Measurements from ENCODE around the gene FGF1. TPM values are rescaled to one million over a fixed set of nuclear protein-coding genes. Genes with fewer than 3 reads are reported as not detected.

The FGF1 gene
- polyA plus RNA-seq, 1 of the 3 experiments (the other 2 are of a cell fraction): 5.3 TPM

DNA sequence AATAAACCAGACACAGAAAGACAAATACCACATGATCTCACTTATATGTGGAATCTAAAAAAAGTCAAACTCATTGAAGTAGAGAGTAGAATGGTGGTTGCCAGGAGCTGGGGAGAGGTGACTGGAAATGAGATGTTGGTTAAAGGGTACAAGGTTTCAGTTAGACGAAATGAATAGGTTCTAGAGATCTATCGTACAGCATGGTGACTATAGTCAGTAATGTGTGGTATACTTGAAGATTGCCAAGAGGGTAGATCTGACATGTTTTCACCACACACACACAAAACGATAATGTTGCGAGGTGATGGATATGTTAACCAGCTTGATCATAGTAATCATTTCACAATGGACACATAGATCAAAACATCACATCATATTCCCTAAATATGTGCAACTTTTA lies 46.4 kb downstream of the FGF1 start:
- Histone ChIP-seq H3K36me3 (replicated peaks in 1 of 2; ENCODE audit: control insufficient read depth in 1 of 2, insufficient read depth in 2 of 2, low read length in 1 of 2) (no peaks in the 10 kb centered on the region), H3K9me2 (no peaks in the 10 kb centered on the region), H2AFZ (ENCODE audit: low read depth) (no peak overlapping the region), H4K20me1 (ENCODE audit: insufficient read depth) (no peaks in the 10 kb centered on the region), H3K27ac (ENCODE audit: low read depth in 2 of 2, low read length in 1 of 2) (no peak overlapping the region), H3K4me2 (no peak overlapping the region), H3K9ac (no peak overlapping the region), H3K9me3 (no peaks in the 10 kb centered on the region), H3K27me3 (ENCODE audit: insufficient read depth) (no peaks in the 10 kb centered on the region), H3K79me2 (ENCODE audit: insufficient read depth) (no peaks in the 10 kb centered on the region), H3K4me1 (ENCODE audit: control insufficient read depth in 1 of 2, insufficient read depth in 2 of 2, low read depth in 1 of 2, low read length in 1 of 2) (peaks cover 35 to 39% of the 10 kb centered on the region in 2 experiments), H3K4me3 (ENCODE audit: low read depth in 2 of 2, low read length in 1 of 2) (no peak overlapping the region), H3F3A (replicated peaks; ENCODE audit: insufficient read depth) (peaks cover 31% of the 10 kb centered on the region)
- WGBS (ENCODE audit: low lambda C conversion rate): 77% methylated on average over 4 of the region's 4 CpGs
- POLR2A ChIA-PET: no interaction called here
- no peak for TF ChIP-seq GABPA (IDR thresholded peaks at IDR 0.05; ENCODE audit: low read depth)
- no peak for TF ChIP-seq SIN3A (IDR thresholded peaks at IDR 0.05; ENCODE audit: borderline replicate concordance, low read depth, low read length)
- TF ChIP-seq TEAD4 (IDR thresholded peaks at IDR 0.05; ENCODE audit: borderline replicate concordance, insufficient read depth): no peak
- TF ChIP-seq, protein P1, sequence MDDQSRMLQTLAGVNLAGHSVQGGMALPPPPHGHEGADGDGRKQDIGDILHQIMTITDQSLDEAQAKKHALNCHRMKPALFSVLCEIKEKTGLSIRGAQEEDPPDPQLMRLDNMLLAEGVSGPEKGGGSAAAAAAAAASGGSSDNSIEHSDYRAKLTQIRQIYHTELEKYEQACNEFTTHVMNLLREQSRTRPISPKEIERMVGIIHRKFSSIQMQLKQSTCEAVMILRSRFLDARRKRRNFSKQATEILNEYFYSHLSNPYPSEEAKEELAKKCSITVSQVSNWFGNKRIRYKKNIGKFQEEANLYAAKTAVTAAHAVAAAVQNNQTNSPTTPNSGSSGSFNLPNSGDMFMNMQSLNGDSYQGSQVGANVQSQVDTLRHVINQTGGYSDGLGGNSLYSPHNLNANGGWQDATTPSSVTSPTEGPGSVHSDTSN (IDR thresholded peaks at IDR 0.05): no peak
- TF ChIP-seq EZH2phosphoT487 (IDR thresholded peaks at IDR 0.05; ENCODE audit: borderline replicate concordance, low read depth): no peak
- TF ChIP-seq YY1 (IDR thresholded peaks at IDR 0.05; ENCODE audit: low read depth): no peak
- TF ChIP-seq, protein P2, sequence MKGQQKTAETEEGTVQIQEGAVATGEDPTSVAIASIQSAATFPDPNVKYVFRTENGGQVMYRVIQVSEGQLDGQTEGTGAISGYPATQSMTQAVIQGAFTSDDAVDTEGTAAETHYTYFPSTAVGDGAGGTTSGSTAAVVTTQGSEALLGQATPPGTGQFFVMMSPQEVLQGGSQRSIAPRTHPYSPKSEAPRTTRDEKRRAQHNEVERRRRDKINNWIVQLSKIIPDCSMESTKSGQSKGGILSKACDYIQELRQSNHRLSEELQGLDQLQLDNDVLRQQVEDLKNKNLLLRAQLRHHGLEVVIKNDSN (IDR thresholded peaks at IDR 0.05; ENCODE audit: borderline replicate concordance, low read depth): no peak
- TF ChIP-seq, protein P3, sequence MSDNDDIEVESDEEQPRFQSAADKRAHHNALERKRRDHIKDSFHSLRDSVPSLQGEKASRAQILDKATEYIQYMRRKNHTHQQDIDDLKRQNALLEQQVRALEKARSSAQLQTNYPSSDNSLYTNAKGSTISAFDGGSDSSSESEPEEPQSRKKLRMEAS (IDR thresholded peaks at IDR 0.05; ENCODE audit: low read depth): no peak
- TF ChIP-seq TCF12 (IDR thresholded peaks at IDR 0.05): no peak
- TF ChIP-seq FOXJ3 (CRISPR knock-in tag; IDR thresholded peaks at IDR 0.05): no peak
- TF ChIP-seq CHD2 (IDR thresholded peaks at IDR 0.05; ENCODE audit: low read length, partially characterized antibody): no peak
- TF ChIP-seq MXI1 (IDR thresholded peaks at IDR 0.05; ENCODE audit: low read depth, low read length): no peak
- no peak for DNase-seq
- CTCF ChIA-PET: interaction anchor here (2.1 to 13.5 kb wide), 4 partner anchors 12 to 249 kb away, joined by 6 to 154 read pairs (median 48); no protein-coding TSS in a partner anchor

DNA sequence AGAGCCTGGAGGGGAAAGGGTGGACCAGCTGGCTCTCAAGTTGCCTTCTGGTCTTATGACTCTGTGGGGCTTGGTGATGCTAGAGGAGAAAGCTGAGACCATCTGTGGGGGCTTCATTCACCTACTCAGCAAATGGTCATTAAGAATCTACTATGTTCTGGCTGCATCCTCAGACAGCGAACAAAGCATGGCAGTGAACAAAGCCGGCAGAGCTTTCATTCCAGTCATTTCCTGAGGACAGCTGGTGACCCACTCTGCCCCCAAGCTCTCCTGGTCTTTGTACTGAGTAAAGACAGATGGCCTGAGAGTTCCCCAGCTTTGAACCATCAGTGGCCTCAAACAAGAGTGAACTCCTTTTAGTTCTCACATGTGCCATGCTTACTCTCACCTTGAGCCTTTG lies 48.0 kb downstream of the FGF1 start:
- Histone ChIP-seq H3K9me3 (no peaks in the 10 kb centered on the region), H3K4me1 (ENCODE audit: control insufficient read depth in 1 of 2, insufficient read depth in 2 of 2, low read depth in 1 of 2, low read length in 1 of 2) (peaks cover 19 to 41% of the 10 kb centered on the region in 2 experiments), H3K27me3 (ENCODE audit: insufficient read depth) (no peaks in the 10 kb centered on the region), H3K36me3 (replicated peaks in 1 of 2; ENCODE audit: control insufficient read depth in 1 of 2, insufficient read depth in 2 of 2, low read length in 1 of 2) (no peaks in the 10 kb centered on the region), H4K20me1 (ENCODE audit: insufficient read depth) (no peaks in the 10 kb centered on the region), H3K4me3 (ENCODE audit: low read depth in 2 of 2, low read length in 1 of 2) (no peak overlapping the region), H3K9me2 (no peaks in the 10 kb centered on the region), H3F3A (replicated peaks; ENCODE audit: insufficient read depth) (peaks cover 16% of the 10 kb centered on the region), H2AFZ (ENCODE audit: low read depth) (no peak overlapping the region), H3K79me2 (ENCODE audit: insufficient read depth) (no peaks in the 10 kb centered on the region), H3K4me2 (no peak overlapping the region), H3K9ac (no peak overlapping the region), H3K27ac (ENCODE audit: low read depth in 2 of 2, low read length in 1 of 2) (no peak overlapping the region)
- WGBS (ENCODE audit: low lambda C conversion rate): 100% methylated on average over 2 of the region's 2 CpGs
- CTCF ChIA-PET: interaction anchor here (0.8 to 13.5 kb wide), 10 partner anchors 10 to 251 kb away, joined by 3 to 154 read pairs (median 8); no protein-coding TSS in a partner anchor
- TF ChIP-seq EP300 (IDR thresholded peaks at IDR 0.05; ENCODE audit: borderline replicate concordance in 1 of 2, low read depth in 1 of 2, low read length in 1 of 2) (no peak), POLR2AphosphoS5 (IDR thresholded peaks at IDR 0.05; ENCODE audit: low read depth, low read length) (no peak), TAF1 (IDR thresholded peaks at IDR 0.05; ENCODE audit: borderline replicate concordance, low read depth, low read length) (no peak), JUND (IDR thresholded peaks at IDR 0.05) (no peak), FOSL2 (IDR thresholded peaks at IDR 0.05; ENCODE audit: borderline replicate concordance, low read depth) (no peak), NFIC (IDR thresholded peaks at IDR 0.05; ENCODE audit: borderline replicate concordance) (no peak), RCOR1 (IDR thresholded peaks at IDR 0.05; ENCODE audit: low read length) (no peak)
- TF ChIP-seq, protein P4, sequence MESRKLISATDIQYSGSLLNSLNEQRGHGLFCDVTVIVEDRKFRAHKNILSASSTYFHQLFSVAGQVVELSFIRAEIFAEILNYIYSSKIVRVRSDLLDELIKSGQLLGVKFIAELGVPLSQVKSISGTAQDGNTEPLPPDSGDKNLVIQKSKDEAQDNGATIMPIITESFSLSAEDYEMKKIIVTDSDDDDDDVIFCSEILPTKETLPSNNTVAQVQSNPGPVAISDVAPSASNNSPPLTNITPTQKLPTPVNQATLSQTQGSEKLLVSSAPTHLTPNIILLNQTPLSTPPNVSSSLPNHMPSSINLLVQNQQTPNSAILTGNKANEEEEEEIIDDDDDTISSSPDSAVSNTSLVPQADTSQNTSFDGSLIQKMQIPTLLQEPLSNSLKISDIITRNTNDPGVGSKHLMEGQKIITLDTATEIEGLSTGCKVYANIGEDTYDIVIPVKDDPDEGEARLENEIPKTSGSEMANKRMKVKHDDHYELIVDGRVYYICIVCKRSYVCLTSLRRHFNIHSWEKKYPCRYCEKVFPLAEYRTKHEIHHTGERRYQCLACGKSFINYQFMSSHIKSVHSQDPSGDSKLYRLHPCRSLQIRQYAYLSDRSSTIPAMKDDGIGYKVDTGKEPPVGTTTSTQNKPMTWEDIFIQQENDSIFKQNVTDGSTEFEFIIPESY (IDR thresholded peaks at IDR 0.05; ENCODE audit: borderline replicate concordance, low read depth): no peak
- DNase-seq: no peak
- POLR2A ChIA-PET: no interaction called here
